ENCODE data around the gene CNNM2. TPM values are rescaled to one million over a fixed set of nuclear protein-coding genes. Genes with fewer than 3 reads are reported as not detected.
A peak's percentile ranks its signal among the peaks of the same experiment; 100 is the strongest.
"Not testable (repeated sequence)": the region's sequence is repeated elsewhere in the genome, so short reads cannot be mapped to it uniquely, and the experiment has no call there.

The CNNM2 gene
- total RNA-seq, 1 donor from 2014 or later = 7.5 TPM

DNA sequence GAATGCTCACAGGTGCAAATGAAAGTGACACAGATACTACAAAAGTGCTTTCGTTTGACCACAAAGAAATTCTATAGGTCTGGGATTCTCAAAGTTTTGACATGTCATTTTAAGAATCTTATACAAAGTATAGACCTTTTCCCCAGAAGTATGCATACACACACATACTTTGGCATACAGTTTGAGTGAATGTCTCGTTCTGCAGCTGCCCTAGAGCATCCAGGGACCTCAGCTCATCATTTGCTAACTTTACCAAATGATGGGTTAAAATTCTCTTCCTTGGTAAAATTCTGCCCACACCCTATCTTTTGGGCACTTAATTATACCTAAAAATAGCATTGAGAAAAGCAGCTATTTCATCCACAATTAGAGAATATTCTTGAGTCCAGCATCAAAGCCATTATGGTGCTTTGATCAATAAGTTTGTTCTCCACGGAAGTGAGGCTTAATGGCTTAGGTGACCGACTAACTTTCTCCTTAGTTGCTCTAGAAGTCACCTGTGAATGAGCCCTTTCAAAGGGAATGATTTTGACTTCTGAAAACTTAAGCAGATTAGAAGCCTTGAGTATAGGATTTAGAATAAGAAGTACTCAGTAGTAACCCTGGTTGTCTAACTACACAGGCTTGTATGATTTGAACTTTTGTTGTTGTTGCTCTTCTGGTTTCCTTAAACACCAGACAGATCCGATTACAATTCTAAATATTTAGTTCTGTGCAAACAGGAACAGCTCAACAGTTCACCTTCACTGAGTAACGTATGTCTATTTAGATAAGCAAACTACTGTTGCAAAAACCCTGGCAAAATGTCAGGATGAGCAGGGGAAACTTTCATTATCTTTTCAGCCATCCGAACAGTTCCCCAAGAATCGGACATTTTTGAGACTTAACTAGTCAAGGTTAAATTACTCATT, 70.6 kb downstream of the CNNM2 start:
- Mint-ChIP-seq H3K36me3 (ENCODE audit: low read depth) (no peaks in the 10 kb centered on the region), H3K4me3 (ENCODE audit: low read depth) (no peak overlapping the region), H3K27ac (no peak overlapping the region), H3K9me3 (no peaks in the 10 kb centered on the region), H3K27me3 (ENCODE audit: low read depth) (no peaks in the 10 kb centered on the region), H3K4me1 (ENCODE audit: low read depth) (peaks cover 4% of the 10 kb centered on the region)
- intact Hi-C loops (cut with micrococcal nuclease) = no loop called here
- no peak for DNase-seq (ENCODE audit: low spot score)

GRCh38 chr10:102994531-102995295, 76.6 kb downstream of the CNNM2 start:
- DNase-seq (ENCODE audit: low spot score) = no peak

DNA sequence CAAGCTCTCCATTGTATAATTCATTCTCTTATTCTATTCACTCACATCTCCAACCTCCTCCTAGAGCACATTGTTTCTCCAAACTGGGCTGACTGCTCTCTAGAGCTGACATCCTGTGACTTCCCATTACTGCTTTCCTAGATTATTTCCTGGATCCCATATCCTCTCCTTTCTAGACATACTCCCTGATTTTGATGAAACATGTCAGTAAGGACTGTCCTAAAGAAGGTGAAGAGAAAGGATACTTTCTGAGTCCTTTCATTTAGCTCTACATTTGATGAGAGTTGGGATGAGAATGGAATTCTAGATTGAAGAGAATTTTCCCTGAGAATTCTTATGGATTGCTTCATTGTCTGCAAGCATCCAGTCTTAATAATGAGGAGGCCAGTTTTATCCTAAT, 78.8 kb downstream of the CNNM2 start:
- Mint-ChIP-seq H3K27ac (no peak overlapping the region), H3K36me3 (ENCODE audit: low read depth) (no peaks in the 10 kb centered on the region), H3K4me1 (ENCODE audit: low read depth) (peaks cover 12% of the 10 kb centered on the region), H3K27me3 (ENCODE audit: low read depth) (no peaks in the 10 kb centered on the region), H3K4me3 (ENCODE audit: low read depth) (no peak overlapping the region), H3K9me3 (peaks cover 5% of the 10 kb centered on the region)
- intact Hi-C loops (cut with micrococcal nuclease) = loop anchor here (5.0 to 10.0 kb wide), 2 partner anchors 58 to 60 kb away; no protein-coding TSS in a partner anchor
- DNase-seq (ENCODE audit: low spot score) = no peak

More at GRCh38 chr10:102994531-102995295, 76.6 kb downstream of the CNNM2 start:
- H3K27ac Mint-ChIP-seq = peak overlapping the region; percentile 52
- no peaks in the 10 kb centered on the region for H3K27me3 Mint-ChIP-seq (ENCODE audit: low read depth)
- peaks cover 16% of the 10 kb centered on the region for H3K4me1 Mint-ChIP-seq (ENCODE audit: low read depth)
- H3K4me3 Mint-ChIP-seq (ENCODE audit: low read depth) = no peak overlapping the region
- peaks cover 5% of the 10 kb centered on the region for H3K9me3 Mint-ChIP-seq
- H3K36me3 Mint-ChIP-seq (ENCODE audit: low read depth) = no peaks in the 10 kb centered on the region
- intact Hi-C loops (cut with micrococcal nuclease) = loop anchor here (5.0 to 10.0 kb wide), 2 partner anchors 57 to 60 kb away; no protein-coding TSS in a partner anchor

GRCh38 chr10:102997998-102998397, 79.9 kb downstream of the CNNM2 start:
- Mint-ChIP-seq H3K36me3 (ENCODE audit: low read depth) (no peaks in the 10 kb centered on the region), H3K9me3 (peaks cover 5% of the 10 kb centered on the region), H3K27ac (no peak overlapping the region), H3K4me3 (ENCODE audit: low read depth) (no peak overlapping the region), H3K27me3 (ENCODE audit: low read depth) (no peaks in the 10 kb centered on the region), H3K4me1 (ENCODE audit: low read depth) (peaks cover 12% of the 10 kb centered on the region)
- DNase-seq (ENCODE audit: low spot score) = no peak
- intact Hi-C loops (cut with micrococcal nuclease) = loop anchor here (5.0 to 10.0 kb wide), 2 partner anchors 57 to 61 kb away; no protein-coding TSS in a partner anchor

DNA sequence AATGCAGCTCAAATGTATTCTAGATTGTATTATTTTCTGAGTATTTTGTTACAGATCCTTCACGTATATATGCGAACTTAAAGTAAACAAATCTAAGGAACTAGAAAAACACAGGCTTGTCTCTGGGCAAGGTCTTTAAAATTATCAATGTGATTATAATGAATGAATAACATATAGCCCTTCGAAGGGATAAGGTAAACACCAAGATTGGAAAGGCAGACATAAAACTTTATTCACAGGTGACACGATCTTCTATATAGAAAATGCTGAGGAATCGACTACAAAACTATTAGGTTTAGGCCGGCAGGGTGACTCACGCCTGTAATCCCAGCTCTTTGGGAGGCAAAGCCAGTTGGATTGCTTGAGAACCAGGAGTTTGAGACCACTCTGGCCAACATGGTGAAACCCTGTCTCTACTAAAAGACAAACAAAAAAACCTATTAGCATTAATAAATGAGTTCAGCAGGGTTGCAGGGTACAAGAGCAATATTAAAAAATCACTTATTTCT, 80.4 kb downstream of the CNNM2 start:
- H3K9me3 Mint-ChIP-seq = peaks cover 5% of the 10 kb centered on the region
- intact Hi-C loops (cut with micrococcal nuclease) = loop anchor here (5.0 to 10.0 kb wide), 2 partner anchors 56 to 61 kb away; no protein-coding TSS in a partner anchor
- H3K4me1 Mint-ChIP-seq (ENCODE audit: low read depth) = peaks cover 12% of the 10 kb centered on the region
- no peak overlapping the region for H3K27ac Mint-ChIP-seq
- no peak overlapping the region for H3K4me3 Mint-ChIP-seq (ENCODE audit: low read depth)
- no peak for DNase-seq (ENCODE audit: low spot score)
- H3K27me3 Mint-ChIP-seq (ENCODE audit: low read depth) = no peaks in the 10 kb centered on the region
- no peaks in the 10 kb centered on the region for H3K36me3 Mint-ChIP-seq (ENCODE audit: low read depth)

- not testable (repeated sequence) for H3K27me3 Mint-ChIP-seq (ENCODE audit: low read depth); H3K4me1 Mint-ChIP-seq (ENCODE audit: low read depth); DNase-seq (ENCODE audit: low spot score)
Observed at GRCh38 chr10:103000050-103000449, 82.0 kb downstream of the CNNM2 start.

GRCh38 chr10:103007017-103007416, 88.9 kb downstream of the CNNM2 start:
- no peak for DNase-seq (ENCODE audit: low spot score)
- Mint-ChIP-seq H3K4me1 (ENCODE audit: low read depth) (no peaks in the 10 kb centered on the region), H3K27me3 (ENCODE audit: low read depth) (no peaks in the 10 kb centered on the region), H3K4me3 (ENCODE audit: low read depth) (no peak overlapping the region), H3K36me3 (ENCODE audit: low read depth) (peaks cover 3% of the 10 kb centered on the region), H3K27ac (no peak overlapping the region), H3K9me3 (peaks cover 8% of the 10 kb centered on the region)
- intact Hi-C loops (cut with micrococcal nuclease) = no loop called here

More at GRCh38 chr10:103000050-103000449, 82.0 kb downstream of the CNNM2 start:
- H3K9me3 Mint-ChIP-seq; intact Hi-C loops (cut with micrococcal nuclease); H3K27ac Mint-ChIP-seq; H3K4me3 Mint-ChIP-seq (ENCODE audit: low read depth); H3K36me3 Mint-ChIP-seq (ENCODE audit: low read depth): not testable (repeated sequence)

DNA sequence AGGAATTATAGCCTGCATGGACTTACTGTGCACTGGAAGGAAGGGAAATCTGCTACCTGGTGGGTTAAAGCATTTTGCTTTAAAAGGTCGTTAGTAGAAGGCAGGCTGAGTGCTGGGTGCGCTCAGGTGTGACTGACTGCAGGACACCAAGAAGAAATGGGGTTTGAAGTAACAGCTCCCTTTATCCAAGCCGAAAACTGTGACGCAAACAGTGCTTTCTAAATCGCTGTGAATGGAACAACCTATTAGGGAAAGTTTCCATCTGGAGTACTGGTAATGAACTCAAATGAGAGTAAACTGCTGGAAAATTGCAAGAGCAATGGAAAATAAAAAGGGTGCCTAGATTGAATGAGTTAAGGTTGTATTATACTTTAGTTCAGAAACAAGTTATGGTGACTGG, 95.3 kb downstream of the CNNM2 start:
- no peaks in the 10 kb centered on the region for H3K36me3 Mint-ChIP-seq (ENCODE audit: low read depth)
- no peak overlapping the region for H3K4me3 Mint-ChIP-seq (ENCODE audit: low read depth)
- no peaks in the 10 kb centered on the region for H3K9me3 Mint-ChIP-seq
- H3K4me1 Mint-ChIP-seq (ENCODE audit: low read depth) = no peaks in the 10 kb centered on the region
- no peaks in the 10 kb centered on the region for H3K27me3 Mint-ChIP-seq (ENCODE audit: low read depth)
- H3K27ac Mint-ChIP-seq = no peak overlapping the region
- DNase-seq (ENCODE audit: low spot score) = no peak
- intact Hi-C loops (cut with micrococcal nuclease) = no loop called here

- DNase-seq (ENCODE audit: low spot score) = no peak
- Mint-ChIP-seq H3K27me3 (ENCODE audit: low read depth) (no peaks in the 10 kb centered on the region), H3K36me3 (ENCODE audit: low read depth) (no peaks in the 10 kb centered on the region), H3K4me3 (ENCODE audit: low read depth) (no peak overlapping the region), H3K9me3 (no peaks in the 10 kb centered on the region), H3K4me1 (ENCODE audit: low read depth) (no peaks in the 10 kb centered on the region), H3K27ac (no peak overlapping the region)
- intact Hi-C loops (cut with micrococcal nuclease) = no loop called here
Observed at GRCh38 chr10:103019425-103019824, 101.3 kb downstream of the CNNM2 start.

DNA sequence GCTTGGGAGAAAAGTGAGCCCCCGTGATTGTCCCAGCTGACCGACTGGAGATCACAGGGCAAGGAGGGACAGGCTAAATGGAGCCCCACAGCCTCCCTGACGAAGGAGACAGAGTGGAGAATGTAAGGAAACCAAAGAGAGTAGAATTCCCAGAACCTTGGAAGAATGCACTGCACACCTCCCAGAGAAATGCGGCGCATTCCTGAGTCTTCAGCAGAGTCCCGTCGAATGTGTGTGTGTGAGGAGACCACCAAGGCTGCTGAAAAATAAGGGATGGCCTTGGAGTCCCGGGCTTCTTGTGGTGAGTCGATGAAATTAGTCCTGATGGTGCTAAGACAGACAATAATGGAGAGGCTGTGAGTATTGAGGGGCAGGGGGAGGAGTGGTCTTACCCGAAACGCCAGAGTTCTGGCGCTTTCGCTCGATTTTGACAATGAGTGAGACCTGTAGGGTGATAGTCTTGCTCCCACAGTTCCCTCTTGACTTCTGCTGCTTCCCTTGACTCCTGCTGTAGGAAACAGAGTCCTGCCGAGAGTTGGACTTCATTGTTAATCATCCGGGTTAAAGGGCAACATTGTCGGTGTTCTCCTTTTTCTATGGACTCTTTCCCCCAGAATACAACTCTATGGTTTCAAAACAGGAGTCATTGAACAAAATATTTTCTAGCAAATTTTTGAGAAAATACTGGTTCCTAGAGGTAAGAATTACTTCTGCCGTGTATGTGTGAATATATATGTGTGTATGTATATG, 103.2 kb downstream of the CNNM2 start:
- H3K4me3 Mint-ChIP-seq (ENCODE audit: low read depth) = no peak overlapping the region
- H3K27ac Mint-ChIP-seq = no peak overlapping the region
- H3K4me1 Mint-ChIP-seq (ENCODE audit: low read depth) = no peaks in the 10 kb centered on the region
- no peaks in the 10 kb centered on the region for H3K27me3 Mint-ChIP-seq (ENCODE audit: low read depth)
- no peaks in the 10 kb centered on the region for H3K36me3 Mint-ChIP-seq (ENCODE audit: low read depth)
- intact Hi-C loops (cut with micrococcal nuclease) = no loop called here
- H3K9me3 Mint-ChIP-seq = no peaks in the 10 kb centered on the region
- DNase-seq (ENCODE audit: low spot score) = no peak

GRCh38 chr10:103021900-103022293, 103.8 kb downstream of the CNNM2 start:
- no peaks in the 10 kb centered on the region for H3K36me3 Mint-ChIP-seq (ENCODE audit: low read depth)
- no peaks in the 10 kb centered on the region for H3K27me3 Mint-ChIP-seq (ENCODE audit: low read depth)
- no peak overlapping the region for H3K4me3 Mint-ChIP-seq (ENCODE audit: low read depth)
- H3K9me3 Mint-ChIP-seq = no peaks in the 10 kb centered on the region
- intact Hi-C loops (cut with micrococcal nuclease) = no loop called here
- H3K27ac Mint-ChIP-seq = no peak overlapping the region
- no peak for DNase-seq (ENCODE audit: low spot score)
- no peaks in the 10 kb centered on the region for H3K4me1 Mint-ChIP-seq (ENCODE audit: low read depth)

DNA sequence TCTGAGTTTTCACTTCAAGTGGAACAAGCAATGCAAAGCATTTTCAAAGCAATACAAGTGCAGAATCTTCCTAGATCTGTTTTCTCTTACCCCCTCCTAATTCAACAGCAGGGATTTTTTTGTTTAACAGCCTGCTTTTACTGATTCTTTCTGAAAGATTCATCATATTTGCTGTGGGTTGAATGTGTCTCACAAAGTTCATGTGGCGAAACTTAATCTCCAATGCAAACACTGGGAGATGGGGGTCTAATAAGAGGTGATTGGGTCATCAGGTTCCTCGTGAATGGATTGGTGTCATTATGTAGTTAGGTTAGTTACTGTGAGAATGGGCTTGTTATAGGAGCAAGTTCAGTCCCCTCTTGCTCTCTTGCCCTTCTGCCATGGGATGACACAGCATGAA, 107.6 kb downstream of the CNNM2 start:
- no peak for DNase-seq (ENCODE audit: low spot score)
- H3K27ac Mint-ChIP-seq = no peak overlapping the region
- no peaks in the 10 kb centered on the region for H3K27me3 Mint-ChIP-seq (ENCODE audit: low read depth)
- intact Hi-C loops (cut with micrococcal nuclease) = no loop called here
- H3K36me3 Mint-ChIP-seq (ENCODE audit: low read depth) = no peaks in the 10 kb centered on the region
- no peaks in the 10 kb centered on the region for H3K4me1 Mint-ChIP-seq (ENCODE audit: low read depth)
- H3K4me3 Mint-ChIP-seq (ENCODE audit: low read depth) = no peak overlapping the region
- H3K9me3 Mint-ChIP-seq = no peaks in the 10 kb centered on the region
